Posterior cingulate gyrus (tissue), 11 donors: ENCODE results near the gene RASA3.

Experiments used
- DNase-seq, 10 donors: peaks; one replicate each; pipeline versions ENCODE4 v3.0.0 to v3.0.0-alpha.2; 2020 to 2021; ENCODE audit warnings: mixed read lengths in 3 of 10
- intact Hi-C: fragments of 100-400 bp; cut with DNase I; formaldehyde crosslinking; loops from one replicate; pipeline ENCODE4 v1.15.1; 2023

RASA3 gene

GRCh38 chr13:113929628-113930615, 202.5 kb downstream of the RASA3 start:
- DNase-seq, result peak in 5 of 10 donors; percentile 4 to 82 (median 16)
- intact Hi-C loops, result no loop called here

GRCh38 chr13:113928685-113929627, 203.5 kb downstream of the RASA3 start:
- DNase-seq, result peak in 7 of 10 donors; percentile 30 to 88 (median 51)
- intact Hi-C loops, result no loop called here
